Ishikawa (cell line): Measurements from ENCODE around the gene LGALS1.

Experiments
- CEBPB ChIP-seq: IDR thresholded peaks from 2 replicates; pipeline ENCODE4 v1.6.1; 2012
- CREB1 ChIP-seq: IDR thresholded peaks from 2 replicates; pipeline ENCODE4 v1.6.1; 2012; ENCODE audit warnings: low read depth
- EGR1 ChIP-seq: IDR thresholded peaks from 2 replicates; pipeline ENCODE4 v1.6.1; 2012
- EP300 ChIP-seq: IDR thresholded peaks from 2 replicates; pipeline ENCODE4 v1.6.1; 2012; ENCODE audit warnings: borderline replicate concordance
- FOXM1 ChIP-seq: IDR thresholded peaks from 2 replicates; pipeline ENCODE4 v1.6.1; 2012; ENCODE audit warnings: low read depth, borderline replicate concordance
- NFIC ChIP-seq: IDR thresholded peaks from 2 replicates; pipeline ENCODE4 v1.6.1; 2012
- RAD21 ChIP-seq: IDR thresholded peaks from 2 replicates; pipeline ENCODE4 v1.6.1; 2012; ENCODE audit warnings: low read depth
- TAF1 ChIP-seq: IDR thresholded peaks from 2 replicates; pipeline ENCODE4 v1.6.1; 2012; ENCODE audit warnings: low read depth, mild to moderate bottlenecking
- TCF12 ChIP-seq: IDR thresholded peaks from 2 replicates; pipeline ENCODE4 v1.6.1; 2012; ENCODE audit warnings: low read depth
- TEAD4 ChIP-seq: IDR thresholded peaks from 2 replicates; pipeline ENCODE4 v1.6.1; 2012
- YY1 ChIP-seq: IDR thresholded peaks from 2 replicates; pipeline ENCODE4 v1.6.1; 2012; ENCODE audit warnings: low read depth
- ZBTB7A ChIP-seq: IDR thresholded peaks from 2 replicates; pipeline ENCODE4 v1.6.1; 2012; ENCODE audit warnings: low read depth
- TF ChIP-seq, protein P1 (sequence below): IDR thresholded peaks from 2 replicates; pipeline ENCODE4 v1.6.1; 2012
- TF ChIP-seq, protein P2 (sequence below): IDR thresholded peaks from 2 replicates; pipeline ENCODE4 v1.6.1; 2012; ENCODE audit warnings: low read depth, mild to moderate bottlenecking
- TF ChIP-seq, protein P3 (sequence below): IDR thresholded peaks from 2 replicates; pipeline ENCODE4 v1.6.1; 2012

LGALS1 gene

DNA sequence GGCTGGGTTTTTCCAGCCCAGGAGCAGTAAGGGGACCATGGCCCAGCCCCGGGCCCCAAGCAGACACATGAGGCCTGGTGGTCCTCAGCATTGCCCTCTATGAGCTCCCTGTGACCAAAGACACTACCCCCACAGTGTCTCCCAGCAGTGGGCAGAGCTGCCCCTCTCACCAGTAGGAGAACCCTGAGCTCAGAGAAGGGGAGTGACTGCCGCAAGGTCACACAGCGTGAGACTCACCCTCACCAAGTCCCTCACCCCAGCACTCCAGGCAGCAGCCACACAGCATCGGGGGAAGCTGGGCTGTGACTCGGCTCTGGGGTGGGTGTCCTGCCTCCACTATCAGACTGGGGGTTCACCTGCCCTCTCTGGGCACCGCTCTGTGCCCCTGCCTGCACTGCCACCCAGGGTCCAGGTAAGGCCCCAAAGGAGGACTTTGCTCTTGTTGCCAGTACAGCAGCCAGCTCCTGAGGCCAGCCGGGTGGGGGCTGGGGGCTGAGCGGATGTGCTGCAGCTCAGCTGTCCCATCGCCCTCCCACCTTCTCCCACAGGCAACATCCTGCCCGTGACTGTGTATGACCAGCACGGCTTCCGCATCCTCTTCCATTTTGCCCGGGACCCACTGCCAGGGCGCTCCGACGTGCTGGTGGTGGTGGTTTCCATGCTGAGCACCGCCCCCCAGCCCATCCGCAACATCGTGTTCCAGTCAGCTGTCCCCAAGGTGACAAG, 43.8 kb upstream of the LGALS1 start:
- TF ChIP-seq TAF1 (no peak), EGR1 (no peak), CREB1 (no peak), EP300 (no peak), FOXM1 (no peak), ZBTB7A (no peak), CEBPB (no peak)
- TF ChIP-seq, protein P1, sequence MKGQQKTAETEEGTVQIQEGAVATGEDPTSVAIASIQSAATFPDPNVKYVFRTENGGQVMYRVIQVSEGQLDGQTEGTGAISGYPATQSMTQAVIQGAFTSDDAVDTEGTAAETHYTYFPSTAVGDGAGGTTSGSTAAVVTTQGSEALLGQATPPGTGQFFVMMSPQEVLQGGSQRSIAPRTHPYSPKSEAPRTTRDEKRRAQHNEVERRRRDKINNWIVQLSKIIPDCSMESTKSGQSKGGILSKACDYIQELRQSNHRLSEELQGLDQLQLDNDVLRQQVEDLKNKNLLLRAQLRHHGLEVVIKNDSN, result no peak
- TF ChIP-seq, protein P2, sequence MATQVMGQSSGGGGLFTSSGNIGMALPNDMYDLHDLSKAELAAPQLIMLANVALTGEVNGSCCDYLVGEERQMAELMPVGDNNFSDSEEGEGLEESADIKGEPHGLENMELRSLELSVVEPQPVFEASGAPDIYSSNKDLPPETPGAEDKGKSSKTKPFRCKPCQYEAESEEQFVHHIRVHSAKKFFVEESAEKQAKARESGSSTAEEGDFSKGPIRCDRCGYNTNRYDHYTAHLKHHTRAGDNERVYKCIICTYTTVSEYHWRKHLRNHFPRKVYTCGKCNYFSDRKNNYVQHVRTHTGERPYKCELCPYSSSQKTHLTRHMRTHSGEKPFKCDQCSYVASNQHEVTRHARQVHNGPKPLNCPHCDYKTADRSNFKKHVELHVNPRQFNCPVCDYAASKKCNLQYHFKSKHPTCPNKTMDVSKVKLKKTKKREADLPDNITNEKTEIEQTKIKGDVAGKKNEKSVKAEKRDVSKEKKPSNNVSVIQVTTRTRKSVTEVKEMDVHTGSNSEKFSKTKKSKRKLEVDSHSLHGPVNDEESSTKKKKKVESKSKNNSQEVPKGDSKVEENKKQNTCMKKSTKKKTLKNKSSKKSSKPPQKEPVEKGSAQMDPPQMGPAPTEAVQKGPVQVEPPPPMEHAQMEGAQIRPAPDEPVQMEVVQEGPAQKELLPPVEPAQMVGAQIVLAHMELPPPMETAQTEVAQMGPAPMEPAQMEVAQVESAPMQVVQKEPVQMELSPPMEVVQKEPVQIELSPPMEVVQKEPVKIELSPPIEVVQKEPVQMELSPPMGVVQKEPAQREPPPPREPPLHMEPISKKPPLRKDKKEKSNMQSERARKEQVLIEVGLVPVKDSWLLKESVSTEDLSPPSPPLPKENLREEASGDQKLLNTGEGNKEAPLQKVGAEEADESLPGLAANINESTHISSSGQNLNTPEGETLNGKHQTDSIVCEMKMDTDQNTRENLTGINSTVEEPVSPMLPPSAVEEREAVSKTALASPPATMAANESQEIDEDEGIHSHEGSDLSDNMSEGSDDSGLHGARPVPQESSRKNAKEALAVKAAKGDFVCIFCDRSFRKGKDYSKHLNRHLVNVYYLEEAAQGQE, result no peak

DNA sequence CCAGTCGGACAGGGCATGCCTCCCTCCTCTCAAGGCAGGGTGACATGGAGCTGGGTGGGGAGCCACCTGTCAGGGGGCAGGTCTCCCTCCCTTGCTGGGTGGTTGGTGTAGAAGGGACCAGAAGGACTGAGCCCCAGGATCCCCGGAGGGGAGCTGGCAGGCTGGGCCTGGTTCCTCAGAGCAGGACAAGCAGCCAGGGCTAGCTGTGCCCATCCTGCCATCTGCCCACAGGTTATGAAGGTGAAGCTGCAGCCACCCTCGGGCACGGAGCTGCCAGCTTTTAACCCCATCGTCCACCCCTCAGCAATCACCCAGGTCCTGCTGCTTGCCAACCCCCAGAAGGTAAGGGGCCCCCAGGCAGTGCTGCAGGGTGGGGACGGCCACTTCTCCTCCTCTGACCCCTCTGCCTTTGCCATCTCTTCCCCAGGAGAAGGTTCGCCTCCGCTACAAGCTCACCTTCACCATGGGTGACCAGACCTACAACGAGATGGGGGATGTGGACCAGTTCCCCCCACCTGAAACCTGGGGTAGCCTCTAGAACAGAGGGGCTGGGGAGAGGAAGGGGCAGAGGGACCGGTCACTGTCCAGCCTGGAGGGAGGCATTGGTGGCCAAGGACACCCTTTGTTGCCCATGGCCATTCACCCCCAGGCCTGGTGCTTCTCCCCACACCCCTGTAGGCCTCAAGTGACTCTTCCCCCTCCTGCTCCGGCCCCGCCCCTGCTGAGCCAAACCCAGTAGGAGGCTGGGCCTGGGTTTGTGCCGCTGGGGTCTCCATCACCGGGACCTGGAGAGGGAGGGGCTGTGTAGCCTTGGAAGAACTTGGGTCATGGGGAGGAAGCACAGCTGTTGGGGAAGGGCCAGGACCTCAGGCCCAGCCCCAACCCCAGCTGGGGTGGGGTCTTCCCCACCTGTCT, 43.0 kb upstream of the LGALS1 start:
- TF ChIP-seq, protein P3, sequence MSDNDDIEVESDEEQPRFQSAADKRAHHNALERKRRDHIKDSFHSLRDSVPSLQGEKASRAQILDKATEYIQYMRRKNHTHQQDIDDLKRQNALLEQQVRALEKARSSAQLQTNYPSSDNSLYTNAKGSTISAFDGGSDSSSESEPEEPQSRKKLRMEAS, result no peak
- TF ChIP-seq TAF1 (no peak), FOXM1 (no peak), CEBPB (no peak), EGR1 (no peak), RAD21 (no peak), ZBTB7A (no peak), TEAD4 (no peak), YY1 (no peak), NFIC (no peak), CREB1 (no peak)
- TF ChIP-seq, protein P1, result no peak
- TF ChIP-seq, protein P2, result no peak

DNA sequence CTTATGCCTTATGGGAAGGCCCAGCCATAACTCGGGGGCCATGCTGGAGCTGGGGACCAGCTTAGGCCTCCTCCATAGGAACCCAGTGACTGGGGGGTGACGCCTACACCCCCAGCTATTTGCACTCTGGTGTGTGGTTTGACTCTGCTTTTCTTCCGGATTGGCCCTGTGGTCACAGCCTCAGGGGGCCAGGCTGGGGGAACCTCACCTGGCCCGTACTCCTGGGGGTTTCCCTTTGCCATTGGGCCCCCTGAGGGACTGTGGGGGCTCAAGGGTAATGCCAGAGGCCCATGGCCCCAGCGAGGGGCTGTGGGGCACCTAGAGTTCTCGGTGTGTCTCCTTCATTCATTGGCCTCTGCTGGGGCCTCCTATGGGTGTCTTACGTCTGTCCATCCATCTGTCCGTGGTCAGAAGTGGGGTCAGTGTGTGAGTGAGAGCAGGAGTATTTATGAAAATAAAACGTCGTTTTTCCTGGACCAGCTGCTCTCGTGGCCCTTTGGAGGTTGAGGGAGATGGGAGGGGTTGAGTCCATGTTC, 42.3 kb upstream of the LGALS1 start:
- no peak for TF ChIP-seq ZBTB7A
- TF ChIP-seq FOXM1, result no peak
- TF ChIP-seq, protein P1, result no peak
- no peak for TF ChIP-seq TAF1
- no peak for TF ChIP-seq TCF12
- no peak for TF ChIP-seq RAD21
- no peak for TF ChIP-seq TEAD4
- no peak for TF ChIP-seq NFIC
- TF ChIP-seq, protein P3, result no peak
- TF ChIP-seq CEBPB, result no peak
- no peak for TF ChIP-seq EP300
- no peak for TF ChIP-seq YY1
- no peak for TF ChIP-seq CREB1
- TF ChIP-seq, protein P2, result no peak
- TF ChIP-seq EGR1, result no peak
